Nephron (organoid): ENCODE measurements around the gene LMO7.
"Not testable (repeated sequence)": the region's sequence is repeated elsewhere in the genome, so short reads cannot be mapped to it uniquely, and the experiment has no call there.

ENCODE experiments used
- H3K27ac Mint-ChIP-seq, 3 experiments: 2 replicates each; pipeline ENCODE4 v1.8.0; 2020; ENCODE audit warnings: mixed read lengths in 3 of 3, mild to moderate bottlenecking in 2 of 3, moderate library complexity in 1 of 3
- H3K27me3 Mint-ChIP-seq: 2 replicates; pipeline ENCODE4 v1.8.0; 2021; ENCODE audit warnings: low read depth, mild to moderate bottlenecking, moderate library complexity, mixed read lengths
- H3K36me3 Mint-ChIP-seq: 2 replicates; pipeline ENCODE4 v1.8.0; 2020; ENCODE audit warnings: low read depth, mixed read lengths
- H3K4me1 Mint-ChIP-seq: 2 replicates; pipeline ENCODE4 v1.8.0; 2020; ENCODE audit warnings: mixed read lengths
- H3K4me3 Mint-ChIP-seq, 3 experiments: 2 replicates each; pipeline ENCODE4 v1.8.0; 2020; ENCODE audit warnings: mild to moderate bottlenecking in 3 of 3, mixed read lengths in 3 of 3, moderate library complexity in 2 of 3
- H3K9me3 Mint-ChIP-seq: 2 replicates; pipeline ENCODE4 v1.8.0; 2020; ENCODE audit warnings: mixed read lengths
- TF ChIP-seq, protein P1 (sequence below), 3 experiments: fragments of 200-600 bp; sonication (generic); IDR thresholded peaks; one replicate each; pipeline ENCODE4 v1.5.0; 2021; ENCODE audit warnings: antibody characterized with exemption in 3 of 3; ENCODE audit not compliant: unreplicated experiment in 3 of 3

Gene LMO7

DNA sequence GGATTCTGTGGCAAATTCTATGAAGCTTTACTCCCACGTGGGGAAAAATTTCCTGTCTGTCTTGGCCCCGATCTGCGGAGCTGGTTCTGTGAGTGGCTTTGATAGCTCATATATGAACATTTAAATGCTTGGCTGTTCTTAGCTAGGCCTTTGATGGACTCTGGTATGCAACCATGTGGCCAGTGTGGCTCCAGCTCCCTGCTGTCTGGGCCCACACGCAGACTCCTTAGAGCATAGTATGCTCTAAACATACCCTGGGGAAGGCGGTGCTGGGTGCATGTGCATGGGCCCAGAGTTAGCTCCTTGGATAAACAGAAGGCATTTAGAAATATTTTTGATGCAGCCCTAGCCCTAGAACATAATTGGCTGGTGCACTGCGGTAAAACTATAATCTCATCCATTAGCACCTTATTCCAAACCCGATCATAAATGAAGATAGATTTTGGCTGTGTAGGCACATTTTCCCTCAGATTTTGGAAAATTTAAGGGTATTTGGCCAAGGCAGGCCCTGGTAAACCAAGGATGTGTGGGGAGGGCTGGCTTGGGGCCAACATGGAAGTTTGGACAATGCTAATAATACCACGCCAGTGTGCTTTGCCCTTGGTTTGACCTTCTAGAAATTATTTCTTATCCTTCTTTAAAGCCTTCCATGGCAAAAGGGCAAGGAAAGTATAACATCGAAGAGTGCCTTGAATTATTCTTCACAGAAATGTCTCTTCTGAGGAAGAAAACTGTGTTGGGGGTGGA lies 153.5 kb downstream of the LMO7 start:
- no peaks in the 10 kb centered on the region for H3K27me3 Mint-ChIP-seq
- H3K9me3 Mint-ChIP-seq, result no peaks in the 10 kb centered on the region
- no peaks in the 10 kb centered on the region for H3K36me3 Mint-ChIP-seq
- H3K4me3 Mint-ChIP-seq, result no peak overlapping the region
- TF ChIP-seq, protein P1, sequence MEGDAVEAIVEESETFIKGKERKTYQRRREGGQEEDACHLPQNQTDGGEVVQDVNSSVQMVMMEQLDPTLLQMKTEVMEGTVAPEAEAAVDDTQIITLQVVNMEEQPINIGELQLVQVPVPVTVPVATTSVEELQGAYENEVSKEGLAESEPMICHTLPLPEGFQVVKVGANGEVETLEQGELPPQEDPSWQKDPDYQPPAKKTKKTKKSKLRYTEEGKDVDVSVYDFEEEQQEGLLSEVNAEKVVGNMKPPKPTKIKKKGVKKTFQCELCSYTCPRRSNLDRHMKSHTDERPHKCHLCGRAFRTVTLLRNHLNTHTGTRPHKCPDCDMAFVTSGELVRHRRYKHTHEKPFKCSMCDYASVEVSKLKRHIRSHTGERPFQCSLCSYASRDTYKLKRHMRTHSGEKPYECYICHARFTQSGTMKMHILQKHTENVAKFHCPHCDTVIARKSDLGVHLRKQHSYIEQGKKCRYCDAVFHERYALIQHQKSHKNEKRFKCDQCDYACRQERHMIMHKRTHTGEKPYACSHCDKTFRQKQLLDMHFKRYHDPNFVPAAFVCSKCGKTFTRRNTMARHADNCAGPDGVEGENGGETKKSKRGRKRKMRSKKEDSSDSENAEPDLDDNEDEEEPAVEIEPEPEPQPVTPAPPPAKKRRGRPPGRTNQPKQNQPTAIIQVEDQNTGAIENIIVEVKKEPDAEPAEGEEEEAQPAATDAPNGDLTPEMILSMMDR (IDR thresholded peaks at IDR 0.05; ENCODE audit: unreplicated experiment in 3 of 3), result no peak
- H3K4me1 Mint-ChIP-seq, result peaks cover 30% of the 10 kb centered on the region
- H3K27ac Mint-ChIP-seq, result no peak overlapping the region

DNA sequence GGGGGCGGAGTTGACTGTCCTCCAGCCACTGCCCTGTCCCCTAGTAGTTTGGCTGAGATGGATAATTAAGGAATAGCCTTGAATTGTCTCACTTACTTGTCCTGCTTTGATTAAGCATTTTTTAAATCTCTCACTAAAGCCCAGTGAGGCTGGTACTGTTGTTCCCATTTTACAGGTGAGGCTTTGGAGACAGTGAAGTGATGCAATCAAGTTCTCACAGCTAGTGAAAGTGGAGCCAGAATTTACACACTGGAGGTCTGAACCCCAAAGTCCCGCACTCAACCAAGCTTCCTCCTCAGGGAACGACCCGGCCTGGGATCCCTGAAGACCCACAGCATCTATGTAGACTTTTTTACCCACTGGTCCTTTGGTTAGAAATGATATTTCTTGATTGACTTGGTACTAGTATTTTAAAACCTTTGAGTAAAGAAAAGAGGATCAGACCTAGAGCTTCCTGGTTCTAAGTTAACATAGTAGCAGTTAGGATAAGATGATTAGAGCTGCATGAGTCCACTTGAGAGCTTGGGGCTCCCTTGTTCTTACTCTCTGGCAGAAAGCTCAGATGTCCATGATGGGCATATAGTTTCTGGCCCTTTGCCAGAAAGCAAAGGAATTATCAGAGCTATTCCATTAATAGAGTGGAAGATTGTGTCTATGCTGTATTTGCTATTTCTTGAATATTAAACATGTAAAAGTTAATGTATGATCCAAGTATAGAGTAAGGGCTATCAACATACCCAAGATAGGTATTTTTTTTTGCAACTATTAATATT lies 154.3 kb downstream of the LMO7 start:
- Mint-ChIP-seq H3K4me1 (peaks cover 31% of the 10 kb centered on the region), H3K27ac (peak overlapping the region in 2 of 3 experiments; percentile 39 to 49), H3K9me3 (no peaks in the 10 kb centered on the region), H3K4me3 (no peak overlapping the region), H3K27me3 (no peaks in the 10 kb centered on the region), H3K36me3 (no peaks in the 10 kb centered on the region)
- TF ChIP-seq, protein P1 (IDR thresholded peaks at IDR 0.05; ENCODE audit: unreplicated experiment in 3 of 3), result no peak

DNA sequence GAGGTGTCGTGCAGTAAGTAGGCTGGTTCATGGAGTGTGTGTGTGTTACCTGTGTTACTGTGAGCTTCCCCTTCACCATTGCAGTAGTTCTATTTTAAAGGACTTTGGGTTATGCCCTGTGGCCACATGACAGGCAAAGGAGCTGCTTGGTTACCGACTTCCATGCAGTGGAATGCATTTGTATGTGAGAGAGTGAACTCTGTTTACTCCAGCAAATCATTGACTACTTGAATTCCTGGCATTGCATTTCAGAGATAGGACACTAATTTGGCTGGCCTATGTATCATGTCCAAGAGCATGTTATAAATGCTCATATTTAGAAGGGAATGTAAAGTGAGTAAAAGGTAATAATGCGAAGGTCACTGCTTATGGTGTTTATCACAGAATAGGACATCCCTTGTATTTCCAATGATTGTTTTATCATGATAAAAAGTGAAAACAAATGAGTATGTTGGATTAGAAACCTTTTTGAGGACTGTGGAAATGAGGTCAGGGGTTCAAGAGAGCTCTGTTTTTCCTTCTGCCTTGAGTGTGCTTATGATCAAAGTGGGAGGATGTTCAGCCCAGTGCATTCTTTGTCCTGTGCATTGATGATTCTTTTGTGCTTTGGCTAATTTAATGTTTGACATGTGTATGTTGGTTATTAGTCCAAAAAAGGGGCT lies 156.5 kb downstream of the LMO7 start:
- H3K4me3 Mint-ChIP-seq, result peak overlapping the region in 2 of 3 experiments; percentile 50 to 72
- H3K4me1 Mint-ChIP-seq, result peaks cover 31% of the 10 kb centered on the region
- H3K27me3 Mint-ChIP-seq, result no peaks in the 10 kb centered on the region
- TF ChIP-seq, protein P1 (IDR thresholded peaks at IDR 0.05; ENCODE audit: unreplicated experiment in 3 of 3), result no peak
- H3K36me3 Mint-ChIP-seq, result peaks cover 9% of the 10 kb centered on the region
- H3K27ac Mint-ChIP-seq, result peak overlapping the region; percentile 70 to 98 (median 92)
- H3K9me3 Mint-ChIP-seq, result no peaks in the 10 kb centered on the region

DNA sequence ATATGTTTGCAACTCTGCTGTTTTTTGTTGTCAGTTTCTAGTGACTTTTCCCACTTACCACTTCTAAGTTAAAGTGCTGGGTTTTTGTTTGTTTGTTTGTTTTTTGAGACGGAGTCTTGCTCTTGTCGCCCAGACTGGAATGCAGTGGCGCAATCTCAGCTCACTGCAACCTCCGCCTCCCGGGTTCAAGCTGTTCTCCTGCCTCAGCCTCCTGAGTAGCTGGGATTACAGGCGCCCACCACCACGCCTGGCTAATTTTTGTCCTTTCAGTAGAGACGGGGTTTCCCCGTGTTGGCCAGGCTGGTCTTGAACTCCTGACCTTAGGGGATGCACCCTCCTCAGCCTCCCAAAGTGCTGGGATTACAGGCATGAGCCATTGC lies 157.0 kb downstream of the LMO7 start:
- H3K9me3 Mint-ChIP-seq, H3K27me3 Mint-ChIP-seq, H3K4me3 Mint-ChIP-seq: not testable (repeated sequence)
- peaks cover 11% of the 10 kb centered on the region for H3K36me3 Mint-ChIP-seq
- H3K27ac Mint-ChIP-seq, result peak overlapping the region; percentile 70 to 98 (median 92)
- peaks cover 31% of the 10 kb centered on the region for H3K4me1 Mint-ChIP-seq

DNA sequence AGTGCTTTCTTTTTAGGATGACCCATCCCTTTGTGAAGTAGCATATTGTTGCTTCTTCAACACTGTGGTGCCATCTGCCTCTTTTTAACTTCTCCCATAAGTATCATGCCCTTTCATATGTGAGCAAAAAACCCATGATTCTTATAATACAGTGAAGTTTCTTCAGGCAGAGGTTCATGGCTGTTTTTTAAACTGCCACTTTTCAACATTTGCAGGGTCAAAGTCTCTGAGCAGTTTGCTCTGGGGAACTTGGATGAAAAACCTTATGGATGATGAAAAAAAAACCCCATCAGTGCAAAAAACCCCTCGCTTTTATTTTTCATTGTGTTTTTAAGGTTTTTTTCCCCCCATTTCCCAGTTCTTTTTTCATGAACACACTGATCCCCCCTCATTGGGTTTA lies 158.5 kb downstream of the LMO7 start:
- peak overlapping the region; percentile 25 to 85 (median 49) for H3K27ac Mint-ChIP-seq

DNA sequence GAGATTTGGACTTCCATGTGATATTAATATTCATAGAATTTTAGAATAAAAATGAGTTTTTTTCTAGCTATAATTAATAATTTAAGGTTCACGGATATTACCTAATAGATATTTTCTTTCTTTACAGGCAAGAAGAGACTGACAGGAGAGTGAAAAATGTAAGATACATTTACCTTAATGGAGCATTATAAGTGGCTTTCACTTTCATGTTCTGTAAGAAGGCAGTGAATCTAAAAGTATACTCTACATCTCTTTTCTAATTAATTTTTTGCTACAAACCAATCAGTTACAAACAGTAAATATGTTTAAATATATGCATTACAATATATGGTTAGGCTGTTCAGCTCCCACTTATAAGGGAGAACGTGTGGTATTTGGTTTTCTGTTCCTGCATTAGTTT lies 159.1 kb downstream of the LMO7 start:
- Mint-ChIP-seq H3K4me1 (peaks cover 31% of the 10 kb centered on the region), H3K4me3 (no peak overlapping the region), H3K36me3 (peaks cover 11% of the 10 kb centered on the region), H3K9me3 (no peaks in the 10 kb centered on the region), H3K27me3 (no peaks in the 10 kb centered on the region), H3K27ac (no peak overlapping the region)
- TF ChIP-seq, protein P1 (IDR thresholded peaks at IDR 0.05; ENCODE audit: unreplicated experiment in 3 of 3), result no peak

More for the DNA sequence above, 158.5 kb downstream of the LMO7 start:
- peaks cover 11% of the 10 kb centered on the region for H3K36me3 Mint-ChIP-seq
- TF ChIP-seq, protein P1 (IDR thresholded peaks at IDR 0.05; ENCODE audit: unreplicated experiment in 3 of 3), result no peak
- no peaks in the 10 kb centered on the region for H3K9me3 Mint-ChIP-seq
- H3K4me3 Mint-ChIP-seq, result no peak overlapping the region
- no peaks in the 10 kb centered on the region for H3K27me3 Mint-ChIP-seq
- peaks cover 31% of the 10 kb centered on the region for H3K4me1 Mint-ChIP-seq
